NCI-H2107 (cell line): Measurements from ENCODE around the gene LPCAT1.
"Not testable (repeated sequence)": the region's sequence is repeated elsewhere in the genome, so short reads cannot be mapped to it uniquely, and the experiment has no call there.

Experiments used
- DNase-seq: peaks from one replicate; lab custom pipeline; 2025; lab: John Stamatoyannopoulos, UW

Gene LPCAT1

GRCh38 chr5:1523793-1524480 lies at the start of gene LPCAT1:
Gene LPCAT1, minus strand, starts transcription at chr5:1523960. Its CDS starts 116 bp downstream, at chr5:1523844.
- peak; percentile 82 for DNase-seq

GRCh38 chr5:1571875-1572274 lies 48.1 kb upstream of the LPCAT1 start:
- DNase-seq = not testable (repeated sequence)

GRCh38 chr5:1570975-1571374 lies 47.2 kb upstream of the LPCAT1 start:
- DNase-seq = no peak

GRCh38 chr5:1568201-1568979 lies 44.6 kb upstream of the LPCAT1 start:
- DNase-seq = peak; percentile 53

- not testable (repeated sequence) for DNase-seq
Observed at GRCh38 chr5:1567527-1568200, 43.9 kb upstream of the LPCAT1 start.

GRCh38 chr5:1565737-1566734 lies 42.3 kb upstream of the LPCAT1 start:
- no peak for DNase-seq

- no peak for DNase-seq
Observed at GRCh38 chr5:1564824-1565736, 41.3 kb upstream of the LPCAT1 start.

- no peak for DNase-seq
Observed at GRCh38 chr5:1564182-1564748, 40.5 kb upstream of the LPCAT1 start.

- DNase-seq = no peak
Observed at GRCh38 chr5:1563617-1564181, 39.9 kb upstream of the LPCAT1 start.

- DNase-seq = no peak
Observed at GRCh38 chr5:1563051-1563461, 39.3 kb upstream of the LPCAT1 start.

GRCh38 chr5:1562599-1562998 lies 38.8 kb upstream of the LPCAT1 start:
- no peak for DNase-seq

GRCh38 chr5:1561402-1561929 lies 37.7 kb upstream of the LPCAT1 start:
- no peak for DNase-seq

GRCh38 chr5:1560499-1560898 lies 36.7 kb upstream of the LPCAT1 start:
- DNase-seq = not testable (repeated sequence)

GRCh38 chr5:1558944-1559343 lies 35.2 kb upstream of the LPCAT1 start:
- no peak for DNase-seq

- no peak for DNase-seq
Observed at GRCh38 chr5:1557114-1557873, 33.5 kb upstream of the LPCAT1 start.

GRCh38 chr5:1555808-1556731 lies 32.3 kb upstream of the LPCAT1 start:
- DNase-seq = no peak

GRCh38 chr5:1555011-1555807 lies 31.4 kb upstream of the LPCAT1 start:
- DNase-seq = no peak
